Activated T-cell treated with anti-CD3 and anti-CD28 coated beads for 1 hour (primary cell): ENCODE measurements around the gene DHRS4.
A peak's percentile ranks its signal among the peaks of the same experiment; 100 is the strongest.
"Not testable (repeated sequence)": the region's sequence is repeated elsewhere in the genome, so short reads cannot be mapped to it uniquely, and the experiment has no call there.

Experiments used
- DNase-seq: peaks from one replicate; pipeline ENCODE4 v3.0.0-alpha.2; 2020; ENCODE audit warnings: low read depth

The DHRS4 gene

GRCh38 chr14:23984891-23985602 is 31.5 kb downstream of the DHRS4 start:
- no peak for DNase-seq

- DNase-seq, result not testable (repeated sequence)
Measured at GRCh38 chr14:23988223-23988606, 34.6 kb downstream of the DHRS4 start.

- peak; percentile 57 for DNase-seq
Measured at GRCh38 chr14:23988607-23989363, 35.2 kb downstream of the DHRS4 start, which contains the start of gene DHRS4L2. Gene DHRS4L2, plus strand, starts transcription at chr14:23988929. Its CDS starts 19 bp downstream, at chr14:23988948.

GRCh38 chr14:23989734-23990445 is 36.3 kb downstream of the DHRS4 start:
- not testable (repeated sequence) for DNase-seq

GRCh38 chr14:23990961-23991360 is 37.4 kb downstream of the DHRS4 start:
- DNase-seq, result not testable (repeated sequence)

GRCh38 chr14:23993042-23993441 is 39.5 kb downstream of the DHRS4 start:
- DNase-seq, result not testable (repeated sequence)

GRCh38 chr14:23996009-23996408 is 42.4 kb downstream of the DHRS4 start:
- DNase-seq, result not testable (repeated sequence)

- not testable (repeated sequence) for DNase-seq
Measured at GRCh38 chr14:23996825-23997224, 43.3 kb downstream of the DHRS4 start.

GRCh38 chr14:23999640-24000039 is 46.1 kb downstream of the DHRS4 start:
- DNase-seq, result not testable (repeated sequence)

GRCh38 chr14:24001078-24001477 is 47.5 kb downstream of the DHRS4 start:
- DNase-seq, result not testable (repeated sequence)

GRCh38 chr14:24001679-24002078 is 48.1 kb downstream of the DHRS4 start:
- DNase-seq, result not testable (repeated sequence)

- not testable (repeated sequence) for DNase-seq
Measured at GRCh38 chr14:24006471-24006816, 52.9 kb downstream of the DHRS4 start.

- DNase-seq, result peak; percentile 61
Measured at GRCh38 chr14:24006817-24007652, 53.5 kb downstream of the DHRS4 start.

- no peak for DNase-seq
Measured at GRCh38 chr14:24011051-24011450, 57.5 kb downstream of the DHRS4 start.

- not testable (repeated sequence) for DNase-seq
Measured at GRCh38 chr14:24012726-24013273, 59.2 kb downstream of the DHRS4 start.

- DNase-seq, result no peak
Measured at GRCh38 chr14:24013654-24014514, 60.3 kb downstream of the DHRS4 start.

- not testable (repeated sequence) for DNase-seq
Measured at GRCh38 chr14:24015745-24016144, 62.2 kb downstream of the DHRS4 start.
